Activated effector memory CD4-positive, alpha-beta T cell treated with anti-CD3 and anti-CD28 coated beads, Interleukin-2, amount 50 U/mL, for 16 hours (primary cell): ENCODE measurements around the gene FAM120C.

Experiments used
- DNase-seq: peaks from one replicate; pipeline ENCODE4 v3.0.0-alpha.2; 2020

FAM120C gene

GRCh38 chrX:54024350-54024749 lies 158.7 kb downstream of the FAM120C start:
- DNase-seq, result no peak
